HUES6 (cell line): Measurements from ENCODE around the gene NEK11.

Experiments used
- H3K27ac ChIP-seq: 2 replicates; pipeline ENCODE4 v1.7.0; 2013; ENCODE audit warnings: low read depth, mild to moderate bottlenecking, low read length, inconsistent platforms
- H3K27me3 ChIP-seq: 2 replicates; pipeline ENCODE4 v1.6.1; 2013; ENCODE audit warnings: low read length; ENCODE audit not compliant: control insufficient read depth, insufficient read depth
- H3K36me3 ChIP-seq: 2 replicates; pipeline ENCODE4 v1.6.1; 2013; ENCODE audit warnings: low read length; ENCODE audit not compliant: control insufficient read depth, insufficient read depth
- H3K4me1 ChIP-seq: 2 replicates; pipeline ENCODE4 v1.6.1; 2013; ENCODE audit warnings: low read length; ENCODE audit not compliant: control insufficient read depth, insufficient read depth
- H3K4me3 ChIP-seq: 2 replicates; pipeline ENCODE4 v1.5.1; 2013; ENCODE audit warnings: low read depth, low read length
- H3K9ac ChIP-seq: one replicate; pipeline ENCODE4 v1.6.1; 2013; ENCODE audit warnings: mild to moderate bottlenecking, low read length
- H3K9me3 ChIP-seq: 2 replicates; pipeline ENCODE4 v1.6.1; 2013; ENCODE audit warnings: low read depth, low read length; ENCODE audit not compliant: control insufficient read depth, insufficient read depth

NEK11 gene

GRCh38 chr3:131304890-131305289, 278.2 kb downstream of the NEK11 start:
- no peaks in the 10 kb centered on the region for H3K4me1 ChIP-seq
- no peak overlapping the region for H3K9ac ChIP-seq
- no peak overlapping the region for H3K27ac ChIP-seq
- H3K27me3 ChIP-seq, result no peaks in the 10 kb centered on the region
- no peaks in the 10 kb centered on the region for H3K9me3 ChIP-seq
- no peaks in the 10 kb centered on the region for H3K36me3 ChIP-seq
- no peak overlapping the region for H3K4me3 ChIP-seq

- H3K27ac ChIP-seq, result no peak overlapping the region
- no peak overlapping the region for H3K4me3 ChIP-seq
- no peaks in the 10 kb centered on the region for H3K27me3 ChIP-seq
- H3K9ac ChIP-seq, result no peak overlapping the region
- H3K4me1 ChIP-seq, result no peaks in the 10 kb centered on the region
- no peaks in the 10 kb centered on the region for H3K9me3 ChIP-seq
- H3K36me3 ChIP-seq, result no peaks in the 10 kb centered on the region
These were observed 279.6 kb downstream of the NEK11 start for GRCh38 chr3:131306242-131306641.

DNA sequence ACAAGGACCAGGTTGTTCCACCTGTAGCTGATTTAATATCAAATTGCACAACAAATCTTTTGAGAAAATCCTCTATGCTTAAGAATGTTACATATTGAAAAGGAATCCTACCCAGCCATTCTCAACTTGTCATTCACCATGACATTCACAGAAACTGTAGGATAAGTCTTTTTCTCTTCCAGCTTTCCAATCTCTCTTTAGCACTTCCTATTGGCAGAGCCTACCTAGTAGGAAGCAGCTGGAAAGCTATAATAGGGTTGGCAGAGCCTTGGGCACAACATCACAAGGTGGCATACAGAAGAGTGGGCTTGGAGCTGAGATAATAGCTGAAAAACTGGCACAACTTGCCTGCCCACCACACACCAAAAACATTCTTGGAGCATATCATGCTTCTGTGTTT, 287.6 kb downstream of the NEK11 start:
- Histone ChIP-seq H3K9me3 (no peaks in the 10 kb centered on the region), H3K27ac (no peak overlapping the region), H3K4me1 (no peaks in the 10 kb centered on the region), H3K9ac (no peak overlapping the region), H3K36me3 (no peaks in the 10 kb centered on the region), H3K4me3 (no peak overlapping the region), H3K27me3 (no peaks in the 10 kb centered on the region)

GRCh38 chr3:131315162-131315561, 288.5 kb downstream of the NEK11 start:
- no peaks in the 10 kb centered on the region for H3K27me3 ChIP-seq

GRCh38 chr3:131317667-131318066, 291.0 kb downstream of the NEK11 start:
- Histone ChIP-seq H3K4me3 (no peak overlapping the region), H3K27ac (no peak overlapping the region), H3K9me3 (no peaks in the 10 kb centered on the region), H3K27me3 (no peaks in the 10 kb centered on the region), H3K9ac (no peak overlapping the region), H3K36me3 (no peaks in the 10 kb centered on the region), H3K4me1 (no peaks in the 10 kb centered on the region)

More at GRCh38 chr3:131315162-131315561, 288.5 kb downstream of the NEK11 start:
- no peaks in the 10 kb centered on the region for H3K36me3 ChIP-seq
- H3K4me1 ChIP-seq, result no peaks in the 10 kb centered on the region
- no peak overlapping the region for H3K27ac ChIP-seq
- H3K9ac ChIP-seq, result no peak overlapping the region
- no peak overlapping the region for H3K4me3 ChIP-seq
- H3K9me3 ChIP-seq, result no peaks in the 10 kb centered on the region

- H3K36me3 ChIP-seq, result no peaks in the 10 kb centered on the region
- no peak overlapping the region for H3K4me3 ChIP-seq
- H3K4me1 ChIP-seq, result peaks cover 4% of the 10 kb centered on the region; the same call in 1 of the 2 replicates
- no peaks in the 10 kb centered on the region for H3K27me3 ChIP-seq
- H3K9ac ChIP-seq, result no peak overlapping the region
- H3K27ac ChIP-seq, result no peak overlapping the region
- H3K9me3 ChIP-seq, result no peaks in the 10 kb centered on the region
These were observed 296.3 kb downstream of the NEK11 start for GRCh38 chr3:131323014-131323413.

DNA sequence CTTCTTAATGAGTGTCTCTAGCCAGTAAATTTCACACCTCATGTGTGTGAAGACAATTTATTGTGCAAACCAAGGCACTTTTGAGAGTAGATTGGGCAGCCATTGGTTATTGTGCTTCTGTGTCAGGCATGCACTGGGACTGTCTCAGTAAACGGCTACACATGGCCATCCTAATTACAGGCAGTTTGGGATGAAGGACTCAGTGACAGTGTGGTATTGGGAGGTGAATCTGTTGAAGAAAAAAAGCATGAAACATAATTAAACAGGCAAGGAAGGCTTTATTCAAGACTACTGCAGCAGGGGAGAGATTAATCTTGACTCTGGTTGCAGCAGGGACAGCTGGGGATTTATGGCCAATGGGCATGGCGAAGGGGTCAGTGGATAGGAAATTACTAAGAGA, 297.1 kb downstream of the NEK11 start:
- no peak overlapping the region for H3K4me3 ChIP-seq
- H3K9ac ChIP-seq, result no peak overlapping the region
- peaks cover 7% of the 10 kb centered on the region; the same call in 1 of the 2 replicates for H3K4me1 ChIP-seq
- H3K27me3 ChIP-seq, result no peaks in the 10 kb centered on the region
- no peak overlapping the region for H3K27ac ChIP-seq
- H3K9me3 ChIP-seq, result no peaks in the 10 kb centered on the region
- H3K36me3 ChIP-seq, result no peaks in the 10 kb centered on the region

- Histone ChIP-seq H3K9ac (no peak overlapping the region), H3K36me3 (no peaks in the 10 kb centered on the region), H3K4me1 (peaks cover 7% of the 10 kb centered on the region; the same call in 1 of the 2 replicates), H3K27ac (no peak overlapping the region), H3K9me3 (no peaks in the 10 kb centered on the region), H3K4me3 (no peak overlapping the region), H3K27me3 (no peaks in the 10 kb centered on the region)
These were observed 298.2 kb downstream of the NEK11 start for GRCh38 chr3:131324923-131325322.

GRCh38 chr3:131326307-131326706, 299.6 kb downstream of the NEK11 start:
- no peak overlapping the region for H3K4me3 ChIP-seq
- H3K27me3 ChIP-seq, result no peaks in the 10 kb centered on the region
- no peak overlapping the region for H3K9ac ChIP-seq
- peaks cover 7% of the 10 kb centered on the region; the same call in 1 of the 2 replicates for H3K4me1 ChIP-seq
- no peaks in the 10 kb centered on the region for H3K9me3 ChIP-seq
- no peak overlapping the region for H3K27ac ChIP-seq
- H3K36me3 ChIP-seq, result no peaks in the 10 kb centered on the region

DNA sequence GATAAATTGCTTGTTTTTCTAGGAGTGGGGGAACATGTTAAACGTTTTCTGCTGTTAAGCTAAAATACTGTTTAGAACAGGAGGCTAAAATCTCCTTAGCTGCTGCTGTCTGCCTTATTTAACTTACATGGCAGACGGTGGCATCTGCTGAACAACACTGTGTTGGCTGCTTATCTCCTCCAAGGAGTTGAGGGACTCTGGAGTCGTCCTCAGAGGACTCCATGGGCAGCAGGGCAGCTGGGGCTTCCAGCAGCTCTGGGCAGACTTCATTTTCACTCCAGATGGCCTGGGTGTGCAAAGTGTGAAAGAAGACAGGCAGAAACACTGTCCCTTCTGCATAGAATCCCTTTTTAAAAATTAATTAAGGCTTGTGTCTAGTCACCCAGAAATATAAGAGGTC, 302.0 kb downstream of the NEK11 start:
- Histone ChIP-seq H3K36me3 (no peaks in the 10 kb centered on the region), H3K9me3 (no peaks in the 10 kb centered on the region), H3K27ac (no peak overlapping the region), H3K27me3 (no peaks in the 10 kb centered on the region), H3K4me3 (no peak overlapping the region), H3K4me1 (peaks cover 7% of the 10 kb centered on the region; the same call in 1 of the 2 replicates), H3K9ac (no peak overlapping the region)

DNA sequence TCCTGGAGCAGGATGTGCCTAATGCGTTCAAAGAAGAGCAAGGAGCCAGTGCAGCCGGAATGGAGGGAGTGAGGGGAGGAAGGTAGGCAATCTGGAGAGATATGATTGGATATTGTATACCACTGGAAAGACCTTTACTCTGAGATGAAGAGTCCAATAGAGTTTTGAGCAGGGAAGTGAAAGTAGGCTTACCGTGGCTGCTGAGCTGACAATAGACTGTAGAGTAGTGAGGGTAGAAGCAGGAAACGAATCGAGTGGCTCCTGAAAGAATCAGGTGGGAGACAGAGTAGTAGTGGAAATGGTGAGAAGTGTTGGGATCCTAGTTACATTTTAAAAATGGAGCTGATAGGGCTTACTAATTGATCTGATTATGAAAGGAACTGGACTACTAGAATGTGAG, 303.1 kb downstream of the NEK11 start:
- Histone ChIP-seq H3K9me3 (no peaks in the 10 kb centered on the region), H3K27me3 (no peaks in the 10 kb centered on the region), H3K27ac (no peak overlapping the region), H3K4me1 (peaks cover 7% of the 10 kb centered on the region; the same call in 1 of the 2 replicates), H3K9ac (no peak overlapping the region), H3K36me3 (no peaks in the 10 kb centered on the region), H3K4me3 (no peak overlapping the region)
